Caco-2 (cell line): Measurements from ENCODE around the gene DNALI1. TPM values are rescaled to one million over a fixed set of nuclear protein-coding genes. Genes with fewer than 3 reads are reported as not detected.

Experiments used
- BruUV-seq: library from RNA; stranded (reverse); fragments of 400-500 nt; replicated peaks from 2 replicates; lab custom pipeline; 2021; lab: Mats Ljungman, UMichigan
- CTCF ChIA-PET: fragments of 300-600 bp; sonication (Branson Sonifier 250); formaldehyde crosslinking; loops from one replicate; lab custom pipeline; 2022; ENCODE audit warnings: antibody characterized with exemption; lab: Charles Lee
- POLR2A ChIA-PET: fragments of 300-600 bp; sonication (Branson Sonifier 250); formaldehyde crosslinking; loops from one replicate; lab custom pipeline; 2022; ENCODE audit warnings: antibody characterized with exemption; lab: Charles Lee
- DNase-seq, 2 experiments: peaks; one replicate each; pipeline versions ENCODE4 v3.0.0 to v3.0.0-alpha.2; 2020 to 2022
- H3K27me3 ChIP-seq: replicated peaks from 2 replicates; pipeline ENCODE4 v1.6.0; 2011; ENCODE audit warnings: low read length; ENCODE audit not compliant: control insufficient read depth, insufficient read depth
- H3K36me3 ChIP-seq: 2 replicates; pipeline ENCODE4 v1.5.1; 2011; ENCODE audit warnings: low read length; ENCODE audit not compliant: control insufficient read depth, insufficient read depth
- H3K4me1 ChIP-seq: fragments of 250-450 bp; sonication (Bioruptor Pico); 2 replicates; pipeline ENCODE4 v1.5.1; 2020; ENCODE audit warnings: mild to moderate bottlenecking
- H3K4me3 ChIP-seq: 2 replicates; pipeline ENCODE4 v1.5.1; 2011; ENCODE audit warnings: low read depth, mild to moderate bottlenecking, control low read depth, low read length
- H3K9me3 ChIP-seq: fragments of 250-450 bp; sonication (Bioruptor Pico); 2 replicates; pipeline ENCODE4 v1.5.1; 2020; ENCODE audit warnings: mild to moderate bottlenecking, moderate library complexity
- H3K27ac Mint-ChIP-seq: one replicate; pipeline ENCODE4 v1.8.0; 2022; ENCODE audit warnings: mixed read lengths; ENCODE audit not compliant: unreplicated experiment
- H3K27me3 Mint-ChIP-seq: one replicate; pipeline ENCODE4 v1.8.0; 2022; ENCODE audit warnings: mixed read lengths; ENCODE audit not compliant: insufficient read depth, unreplicated experiment
- H3K36me3 Mint-ChIP-seq: one replicate; pipeline ENCODE4 v1.8.0; 2022; ENCODE audit warnings: mild to moderate bottlenecking, mixed read lengths; ENCODE audit not compliant: insufficient read depth, unreplicated experiment
- H3K4me1 Mint-ChIP-seq: one replicate; pipeline ENCODE4 v1.8.0; 2022; ENCODE audit warnings: low read depth, mixed read lengths; ENCODE audit not compliant: unreplicated experiment
- H3K4me3 Mint-ChIP-seq: one replicate; pipeline ENCODE4 v1.8.0; 2022; ENCODE audit warnings: mild to moderate bottlenecking, moderate library complexity, mixed read lengths; ENCODE audit not compliant: unreplicated experiment
- H3K9me3 Mint-ChIP-seq: one replicate; pipeline ENCODE4 v1.8.0; 2022; ENCODE audit warnings: mixed read lengths; ENCODE audit not compliant: unreplicated experiment
- CTCF ChIP-seq, 2 experiments: fragments of 200-600 bp in 1 of 2; IDR thresholded peaks; 1 replicate in 1 of 2; 2 replicates in 1 of 2; pipeline versions ENCODE4 v1.5.1 to v1.8.0; 2011 to 2022; ENCODE audit warnings: antibody characterized with exemption in 1 of 2, control low read depth in 1 of 2, inconsistent platforms in 1 of 2, low read depth in 1 of 2, low read length in 1 of 2, mild to moderate bottlenecking in 1 of 2, moderate library complexity in 1 of 2; ENCODE audit not compliant: insufficient read depth in 1 of 2, severe bottlenecking in 1 of 2, unreplicated experiment in 1 of 2
- intact Hi-C: fragments of 100-400 bp; cut with micrococcal nuclease; formaldehyde crosslinking; loops from one replicate; pipeline ENCODE4 v1.10.0; 2022; ENCODE audit not compliant: unreplicated experiment
- total RNA-seq: library from RNA; stranded (reverse); gene quantifications from 2 replicates; pipeline ENCODE4 v1.2.3, GENCODE V29; 2022

The DNALI1 gene
- total RNA-seq, 1 experiment from 2014 or later = 0.27 TPM

GRCh38 chr1:37560401-37561132 is 3.8 kb downstream of the DNALI1 start:
- Mint-ChIP-seq H3K36me3 (peaks cover 10% of the 10 kb centered on the region), H3K9me3 (no peaks in the 10 kb centered on the region), H3K27ac (no peak overlapping the region), H3K4me1 (peaks cover 11% of the 10 kb centered on the region), H3K27me3 (no peaks in the 10 kb centered on the region), H3K4me3 (no peak overlapping the region)
- intact Hi-C loops = no loop called here
- Histone ChIP-seq H3K4me1 (peaks cover 17% of the 10 kb centered on the region), H3K4me3 (no peak overlapping the region), H3K9me3 (no peaks in the 10 kb centered on the region), H3K36me3 (no peaks in the 10 kb centered on the region), H3K27me3 (no peaks in the 10 kb centered on the region)
- no peak for DNase-seq
- BruUV-seq = no TSS peak
- ChIA-PET CTCF (no interaction called here), POLR2A (no interaction called here)
- no peak for TF ChIP-seq CTCF (IDR thresholded peaks at IDR 0.05; ENCODE audit: insufficient read depth in 1 of 2, low read depth in 1 of 2, low read length in 1 of 2, severe bottlenecking in 1 of 2, unreplicated experiment in 1 of 2)

GRCh38 chr1:37561133-37562132 is 4.7 kb downstream of the DNALI1 start:
- no peaks in the 10 kb centered on the region for H3K27me3 ChIP-seq
- peak; percentile 19 to 25 for TF ChIP-seq CTCF (IDR thresholded peaks at IDR 0.05; ENCODE audit: insufficient read depth in 1 of 2, low read depth in 1 of 2, low read length in 1 of 2, severe bottlenecking in 1 of 2, unreplicated experiment in 1 of 2)
- peak overlapping the region; percentile 52 for H3K4me3 Mint-ChIP-seq
- H3K27ac Mint-ChIP-seq = peak overlapping the region; percentile 12
- H3K36me3 ChIP-seq = no peaks in the 10 kb centered on the region
- intact Hi-C loops = no loop called here
- peaks cover 11% of the 10 kb centered on the region for H3K4me1 Mint-ChIP-seq
- POLR2A ChIA-PET = interaction anchor here (0.5 kb wide), 1 partner anchor 13 kb away, joined by 3 read pairs; no protein-coding TSS in a partner anchor
- H3K4me3 ChIP-seq = no peak overlapping the region
- H3K27me3 Mint-ChIP-seq = no peaks in the 10 kb centered on the region
- CTCF ChIA-PET = no interaction called here
- DNase-seq = peak; percentile 18 to 52
- peaks cover 18% of the 10 kb centered on the region for H3K36me3 Mint-ChIP-seq
- no peaks in the 10 kb centered on the region for H3K9me3 Mint-ChIP-seq
- BruUV-seq = no TSS peak
- H3K9me3 ChIP-seq = no peaks in the 10 kb centered on the region
- peaks cover 17% of the 10 kb centered on the region for H3K4me1 ChIP-seq

GRCh38 chr1:37562984-37563383 is 6.2 kb downstream of the DNALI1 start:
- TF ChIP-seq CTCF (IDR thresholded peaks at IDR 0.05; ENCODE audit: insufficient read depth in 1 of 2, low read depth in 1 of 2, low read length in 1 of 2, severe bottlenecking in 1 of 2, unreplicated experiment in 1 of 2) = no peak
- Histone ChIP-seq H3K4me1 (peaks cover 17% of the 10 kb centered on the region), H3K4me3 (no peak overlapping the region), H3K27me3 (no peaks in the 10 kb centered on the region), H3K36me3 (no peaks in the 10 kb centered on the region), H3K9me3 (no peaks in the 10 kb centered on the region)
- no peaks in the 10 kb centered on the region for H3K27me3 Mint-ChIP-seq
- DNase-seq = no peak
- H3K27ac Mint-ChIP-seq = no peak overlapping the region
- H3K36me3 Mint-ChIP-seq = peaks cover 34% of the 10 kb centered on the region
- BruUV-seq = no TSS peak
- ChIA-PET CTCF (no interaction called here), POLR2A (no interaction called here)
- H3K4me3 Mint-ChIP-seq = no peak overlapping the region
- intact Hi-C loops = no loop called here
- no peaks in the 10 kb centered on the region for H3K9me3 Mint-ChIP-seq
- peaks cover 11% of the 10 kb centered on the region for H3K4me1 Mint-ChIP-seq
